Measurements from ENCODE around the gene DPYSL3.

Gene DPYSL3

GRCh38 chr5:147485814-147486213 lies 24.1 kb downstream of the DPYSL3 start:
- no peaks in the 10 kb centered on the region for H3K27me3 ChIP-seq
- no peak for DNase-seq
- H3K4me1 ChIP-seq = peaks cover 45% of the 10 kb centered on the region
- TF ChIP-seq CTCF (IDR thresholded peaks at IDR 0.05; ENCODE audit: low read depth, low read length) = no peak
- H3K36me3 ChIP-seq = no peaks in the 10 kb centered on the region; the same call in 1 of the 2 replicates
- no peak overlapping the region for H3K4me3 ChIP-seq (ENCODE audit: low read depth, low read length)
- no peaks in the 10 kb centered on the region for H3K9me3 ChIP-seq

GRCh38 chr5:147485046-147485445 lies 24.8 kb downstream of the DPYSL3 start:
- Histone ChIP-seq H3K36me3 (no peaks in the 10 kb centered on the region; the same call in 1 of the 2 replicates), H3K27me3 (no peaks in the 10 kb centered on the region), H3K9me3 (no peaks in the 10 kb centered on the region), H3K4me1 (peaks cover 43% of the 10 kb centered on the region), H3K4me3 (ENCODE audit: low read depth, low read length) (peak overlapping the region; percentile 5; the same call in 1 of the 2 replicates)
- no peak for DNase-seq
- no peak for TF ChIP-seq CTCF (IDR thresholded peaks at IDR 0.05; ENCODE audit: low read depth, low read length)

GRCh38 chr5:147484708-147485020 lies 25.2 kb downstream of the DPYSL3 start:
- no peak for TF ChIP-seq CTCF (IDR thresholded peaks at IDR 0.05; ENCODE audit: low read depth, low read length)
- peaks cover 47% of the 10 kb centered on the region for H3K4me1 ChIP-seq
- H3K9me3 ChIP-seq = no peaks in the 10 kb centered on the region
- no peaks in the 10 kb centered on the region for H3K27me3 ChIP-seq
- H3K4me3 ChIP-seq (ENCODE audit: low read depth, low read length) = peak overlapping the region; percentile 5; the same call in 1 of the 2 replicates
- H3K36me3 ChIP-seq = no peaks in the 10 kb centered on the region; the same call in 1 of the 2 replicates
- DNase-seq = no peak

GRCh38 chr5:147483961-147484707 lies 25.7 kb downstream of the DPYSL3 start:
- Histone ChIP-seq H3K27me3 (no peaks in the 10 kb centered on the region), H3K36me3 (no peaks in the 10 kb centered on the region; the same call in 1 of the 2 replicates), H3K4me1 (peaks cover 49% of the 10 kb centered on the region), H3K9me3 (no peaks in the 10 kb centered on the region), H3K4me3 (ENCODE audit: low read depth, low read length) (peak overlapping the region; percentile 5; the same call in 1 of the 2 replicates)
- DNase-seq = peak; percentile 88
- no peak for TF ChIP-seq CTCF (IDR thresholded peaks at IDR 0.05; ENCODE audit: low read depth, low read length)

GRCh38 chr5:147483188-147483790 lies 26.6 kb downstream of the DPYSL3 start:
- Histone ChIP-seq H3K4me3 (ENCODE audit: low read depth, low read length) (no peak overlapping the region), H3K9me3 (no peaks in the 10 kb centered on the region), H3K4me1 (peaks cover 51% of the 10 kb centered on the region), H3K27me3 (no peaks in the 10 kb centered on the region), H3K36me3 (no peaks in the 10 kb centered on the region; the same call in 1 of the 2 replicates)
- no peak for TF ChIP-seq CTCF (IDR thresholded peaks at IDR 0.05; ENCODE audit: low read depth, low read length)
- peak; percentile 39 for DNase-seq

- peak; percentile 32 for DNase-seq
- no peak for TF ChIP-seq CTCF (IDR thresholded peaks at IDR 0.05; ENCODE audit: low read depth, low read length)
- Histone ChIP-seq H3K4me1 (peaks cover 51% of the 10 kb centered on the region), H3K9me3 (no peaks in the 10 kb centered on the region), H3K4me3 (ENCODE audit: low read depth, low read length) (no peak overlapping the region), H3K36me3 (no peaks in the 10 kb centered on the region; the same call in 1 of the 2 replicates), H3K27me3 (no peaks in the 10 kb centered on the region)
Measured at GRCh38 chr5:147482706-147483180, 27.1 kb downstream of the DPYSL3 start.
